ENCODE data around the gene GSKIP. TPM values are rescaled to one million over a fixed set of nuclear protein-coding genes. Genes with fewer than 3 reads are reported as not detected.
A peak's percentile ranks its signal among the peaks of the same experiment; 100 is the strongest.
"Not testable (repeated sequence)": the region's sequence is repeated elsewhere in the genome, so short reads cannot be mapped to it uniquely, and the experiment has no call there.

GSKIP gene
- total RNA-seq = 73.0 and 117 TPM in 2 replicates

GRCh38 chr14:96362965-96363750 is at the start of gene GSKIP, which contains the start of gene ATG2B:
Gene GSKIP (plus strand): TSS chr14:96363526. CDS start chr14:96382248, 18,722 bp downstream.
Gene ATG2B (minus strand): TSS chr14:96363341. CDS start chr14:96362976, 365 bp downstream.
- peak; percentile 94 for DNase-seq

GRCh38 chr14:96316087-96316486 is 47.2 kb upstream of the GSKIP start:
- no peak for DNase-seq

GRCh38 chr14:96318836-96319235 is 44.5 kb upstream of the GSKIP start:
- DNase-seq = no peak

- DNase-seq = no peak
Observed at GRCh38 chr14:96320605-96321004, 42.7 kb upstream of the GSKIP start.

- no peak for DNase-seq
Observed at GRCh38 chr14:96324219-96324618, 39.1 kb upstream of the GSKIP start.

GRCh38 chr14:96338551-96338950 is 24.8 kb upstream of the GSKIP start:
- no peak for DNase-seq

GRCh38 chr14:96341323-96341722 is 22.0 kb upstream of the GSKIP start:
- DNase-seq = no peak

GRCh38 chr14:96345669-96346068 is 17.7 kb upstream of the GSKIP start:
- no peak for DNase-seq

GRCh38 chr14:96347957-96348356 is 15.4 kb upstream of the GSKIP start:
- not testable (repeated sequence) for DNase-seq

GRCh38 chr14:96349286-96350075 is 13.8 kb upstream of the GSKIP start:
- peak; percentile 6 for DNase-seq

GRCh38 chr14:96351986-96352385 is 11.3 kb upstream of the GSKIP start:
- no peak for DNase-seq

- DNase-seq = no peak
Observed at GRCh38 chr14:96352708-96353107, 10.6 kb upstream of the GSKIP start.

- no peak for DNase-seq
Observed at GRCh38 chr14:96354246-96354645, 9.1 kb upstream of the GSKIP start.

- no peak for DNase-seq
Observed at GRCh38 chr14:96357216-96357615, 6.1 kb upstream of the GSKIP start.

- no peak for DNase-seq
Observed at GRCh38 chr14:96359959-96360358, 3.4 kb upstream of the GSKIP start.

- DNase-seq = peak; percentile 66
Observed at GRCh38 chr14:96362071-96362964, 1.0 kb upstream of the GSKIP start.

GRCh38 chr14:96363751-96364336 is 518 bp downstream of the GSKIP start:
- peak; percentile 50 for DNase-seq

GRCh38 chr14:96364962-96365361 is 1.6 kb downstream of the GSKIP start:
- no peak for DNase-seq

- DNase-seq = no peak
Observed at GRCh38 chr14:96368534-96368933, 5.2 kb downstream of the GSKIP start.

GRCh38 chr14:96370528-96370927 is 7.2 kb downstream of the GSKIP start:
- DNase-seq = no peak

- DNase-seq = no peak
Observed at GRCh38 chr14:96373538-96373937, 10.2 kb downstream of the GSKIP start.

GRCh38 chr14:96376093-96376492 is 12.8 kb downstream of the GSKIP start:
- no peak for DNase-seq
